Neural progenitor cell (in vitro differentiated cells): ENCODE data around the gene SYNJ2. TPM values are rescaled to one million over a fixed set of nuclear protein-coding genes. Genes with fewer than 3 reads are reported as not detected.

Source experiments
- DNase-seq: peaks from one replicate; pipeline ENCODE4 v3.0.0-alpha.2; 2016; ENCODE audit warnings: low spot score
- H2AFZ ChIP-seq: fragments of 200-600 bp; sonication (generic); replicated peaks from 2 replicates; pipeline ENCODE4 v1.6.1; 2016; ENCODE audit warnings: antibody characterized with exemption
- H3F3A ChIP-seq: fragments of 200-600 bp; sonication (generic); 2 replicates; pipeline ENCODE4 v1.6.1; 2016; ENCODE audit warnings: antibody characterized with exemption, low read depth
- H3K27ac ChIP-seq: fragments of 200-600 bp; sonication (generic); 2 replicates; pipeline ENCODE4 v1.5.1; 2016; ENCODE audit warnings: mild to moderate bottlenecking
- H3K27me3 ChIP-seq: fragments of 200-600 bp; sonication (generic); 2 replicates; pipeline ENCODE4 v1.6.1; 2016; ENCODE audit warnings: mild to moderate bottlenecking, moderate library complexity
- H3K36me3 ChIP-seq: fragments of 200-600 bp; sonication (generic); 2 replicates; pipeline ENCODE4 v1.5.1; 2016
- H3K4me1 ChIP-seq: fragments of 200-600 bp; sonication (generic); 2 replicates; pipeline ENCODE4 v1.6.1; 2016; ENCODE audit warnings: mixed run types
- H3K4me2 ChIP-seq: fragments of 200-600 bp; sonication (generic); 2 replicates; pipeline ENCODE4 v1.6.1; 2016
- H3K4me3 ChIP-seq: fragments of 200-600 bp; sonication (generic); 2 replicates; pipeline ENCODE4 v1.5.1; 2016
- H3K79me2 ChIP-seq: fragments of 200-600 bp; sonication (generic); 2 replicates; pipeline ENCODE4 v1.6.1; 2016; ENCODE audit warnings: low read depth
- H3K9ac ChIP-seq: fragments of 200-600 bp; sonication (generic); 2 replicates; pipeline ENCODE4 v1.6.1; 2016
- H3K9me3 ChIP-seq: fragments of 200-600 bp; sonication (generic); 2 replicates; pipeline ENCODE4 v1.5.1; 2016; ENCODE audit warnings: low read depth
- H4K20me1 ChIP-seq: fragments of 200-600 bp; sonication (generic); 2 replicates; pipeline ENCODE4 v1.6.1; 2016; ENCODE audit warnings: low read depth
- H3K27ac Mint-ChIP-seq: 3 replicates; pipeline ENCODE4 v1.8.0; 2021; ENCODE audit warnings: mixed read lengths
- H3K27me3 Mint-ChIP-seq: 2 replicates; pipeline ENCODE4 v1.8.0; 2022; ENCODE audit warnings: low read depth, mild to moderate bottlenecking, inconsistent platforms, moderate library complexity, mixed read lengths; ENCODE audit not compliant: insufficient read depth
- H3K36me3 Mint-ChIP-seq: 3 replicates; pipeline ENCODE4 v1.8.0; 2021; ENCODE audit warnings: mixed read lengths
- H3K4me1 Mint-ChIP-seq: 3 replicates; pipeline ENCODE4 v1.8.0; 2021; ENCODE audit warnings: mixed read lengths
- H3K4me3 Mint-ChIP-seq: 3 replicates; pipeline ENCODE4 v1.8.0; 2021; ENCODE audit warnings: mild to moderate bottlenecking, moderate library complexity, mixed read lengths
- H3K9me3 Mint-ChIP-seq: 3 replicates; pipeline ENCODE4 v1.8.0; 2020; ENCODE audit warnings: mixed read lengths
- EZH2 ChIP-seq: fragments of 200-600 bp; sonication (generic); IDR thresholded peaks from 2 replicates; pipeline ENCODE4 v1.6.1; 2017; ENCODE audit warnings: antibody characterized with exemption, mild to moderate bottlenecking, moderate library complexity
- EZH2phosphoT487 ChIP-seq: fragments of 200-600 bp; sonication (generic); IDR thresholded peaks from 2 replicates; pipeline ENCODE4 v1.6.1; 2017; ENCODE audit warnings: antibody characterized with exemption
- total RNA-seq: library from RNA; depleted of rRNA; stranded (reverse); fragments of >200 nt; gene quantifications from 2 replicates; pipeline ENCODE4 v1.2.3, GENCODE V29; 2015; ENCODE audit warnings: low replicate concordance
- TF ChIP-seq, protein P1 (sequence below): fragments of 200-600 bp; sonication (generic); IDR thresholded peaks from 2 replicates; pipeline ENCODE4 v1.5.1; 2017; ENCODE audit warnings: antibody characterized with exemption, mild to moderate bottlenecking

Gene SYNJ2
- total RNA-seq, 1 donor from 2014 or later: 4.8 TPM

DNA sequence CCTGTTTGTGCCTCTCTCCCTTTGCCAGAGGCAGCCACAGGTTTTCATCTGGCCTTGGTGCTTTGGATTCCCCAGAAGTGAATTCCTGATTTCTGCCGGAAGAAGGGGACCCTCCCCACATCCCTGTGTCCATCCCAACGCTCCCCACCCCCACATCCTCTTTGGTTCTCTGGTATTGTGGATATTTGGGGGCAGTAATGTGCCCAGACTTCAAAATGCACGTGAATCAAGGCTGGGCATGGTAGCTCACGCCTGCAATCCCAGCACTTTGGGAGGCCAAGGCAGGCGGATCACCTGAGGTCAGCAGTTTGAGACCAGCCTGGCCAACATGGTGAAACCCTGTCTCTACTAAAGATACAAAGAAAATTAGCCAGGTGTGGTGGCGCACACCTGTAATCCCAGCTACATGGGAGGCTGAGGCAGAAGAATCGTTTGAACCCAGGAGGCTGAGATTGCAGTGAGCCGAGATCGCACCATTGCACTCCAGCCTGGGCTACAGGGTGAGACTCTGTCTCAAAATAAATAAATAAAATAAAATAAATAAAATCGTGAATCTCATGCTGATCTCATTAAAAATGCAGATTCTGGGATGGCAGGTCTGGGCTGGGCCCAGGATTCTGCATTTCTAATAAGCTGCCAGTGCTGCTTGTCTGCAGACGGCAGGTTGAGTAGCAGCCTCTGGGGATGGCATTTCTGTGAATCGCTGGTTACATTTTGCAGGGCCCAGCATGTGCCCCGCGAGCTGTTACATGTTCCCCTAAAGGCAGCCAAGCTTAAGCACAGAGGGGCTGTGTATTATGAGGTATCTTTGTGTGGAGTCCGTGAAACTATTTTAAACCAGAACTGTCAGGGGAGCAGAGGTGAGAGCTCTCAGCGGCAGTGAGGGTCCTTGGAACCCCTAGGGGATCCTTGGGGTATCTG, 49.0 kb downstream of the SYNJ2 start:
- no peak for DNase-seq
- H3K4me2 ChIP-seq: no peak overlapping the region
- Mint-ChIP-seq H3K27ac (peak overlapping the region; percentile 22), H3K9me3 (peaks cover 3% of the 10 kb centered on the region), H3K27me3 (peaks cover 5% of the 10 kb centered on the region), H3K4me3 (no peak overlapping the region), H3K4me1 (peaks cover 40% of the 10 kb centered on the region), H3K36me3 (peaks cover 4% of the 10 kb centered on the region)
- no peak overlapping the region for H3K27ac ChIP-seq
- no peaks in the 10 kb centered on the region for H3K79me2 ChIP-seq
- no peak overlapping the region for H2AFZ ChIP-seq
- no peaks in the 10 kb centered on the region for H4K20me1 ChIP-seq
- no peaks in the 10 kb centered on the region for H3K9me3 ChIP-seq
- H3K4me1 ChIP-seq: peaks cover 6% of the 10 kb centered on the region
- no peaks in the 10 kb centered on the region for H3K36me3 ChIP-seq
- no peak overlapping the region for H3K9ac ChIP-seq
- TF ChIP-seq EZH2 (no peak), EZH2phosphoT487 (no peak)
- TF ChIP-seq, protein P1, sequence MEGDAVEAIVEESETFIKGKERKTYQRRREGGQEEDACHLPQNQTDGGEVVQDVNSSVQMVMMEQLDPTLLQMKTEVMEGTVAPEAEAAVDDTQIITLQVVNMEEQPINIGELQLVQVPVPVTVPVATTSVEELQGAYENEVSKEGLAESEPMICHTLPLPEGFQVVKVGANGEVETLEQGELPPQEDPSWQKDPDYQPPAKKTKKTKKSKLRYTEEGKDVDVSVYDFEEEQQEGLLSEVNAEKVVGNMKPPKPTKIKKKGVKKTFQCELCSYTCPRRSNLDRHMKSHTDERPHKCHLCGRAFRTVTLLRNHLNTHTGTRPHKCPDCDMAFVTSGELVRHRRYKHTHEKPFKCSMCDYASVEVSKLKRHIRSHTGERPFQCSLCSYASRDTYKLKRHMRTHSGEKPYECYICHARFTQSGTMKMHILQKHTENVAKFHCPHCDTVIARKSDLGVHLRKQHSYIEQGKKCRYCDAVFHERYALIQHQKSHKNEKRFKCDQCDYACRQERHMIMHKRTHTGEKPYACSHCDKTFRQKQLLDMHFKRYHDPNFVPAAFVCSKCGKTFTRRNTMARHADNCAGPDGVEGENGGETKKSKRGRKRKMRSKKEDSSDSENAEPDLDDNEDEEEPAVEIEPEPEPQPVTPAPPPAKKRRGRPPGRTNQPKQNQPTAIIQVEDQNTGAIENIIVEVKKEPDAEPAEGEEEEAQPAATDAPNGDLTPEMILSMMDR: no peak
- no peaks in the 10 kb centered on the region for H3K27me3 ChIP-seq
- no peak overlapping the region for H3K4me3 ChIP-seq
- no peaks in the 10 kb centered on the region for H3F3A ChIP-seq

DNA sequence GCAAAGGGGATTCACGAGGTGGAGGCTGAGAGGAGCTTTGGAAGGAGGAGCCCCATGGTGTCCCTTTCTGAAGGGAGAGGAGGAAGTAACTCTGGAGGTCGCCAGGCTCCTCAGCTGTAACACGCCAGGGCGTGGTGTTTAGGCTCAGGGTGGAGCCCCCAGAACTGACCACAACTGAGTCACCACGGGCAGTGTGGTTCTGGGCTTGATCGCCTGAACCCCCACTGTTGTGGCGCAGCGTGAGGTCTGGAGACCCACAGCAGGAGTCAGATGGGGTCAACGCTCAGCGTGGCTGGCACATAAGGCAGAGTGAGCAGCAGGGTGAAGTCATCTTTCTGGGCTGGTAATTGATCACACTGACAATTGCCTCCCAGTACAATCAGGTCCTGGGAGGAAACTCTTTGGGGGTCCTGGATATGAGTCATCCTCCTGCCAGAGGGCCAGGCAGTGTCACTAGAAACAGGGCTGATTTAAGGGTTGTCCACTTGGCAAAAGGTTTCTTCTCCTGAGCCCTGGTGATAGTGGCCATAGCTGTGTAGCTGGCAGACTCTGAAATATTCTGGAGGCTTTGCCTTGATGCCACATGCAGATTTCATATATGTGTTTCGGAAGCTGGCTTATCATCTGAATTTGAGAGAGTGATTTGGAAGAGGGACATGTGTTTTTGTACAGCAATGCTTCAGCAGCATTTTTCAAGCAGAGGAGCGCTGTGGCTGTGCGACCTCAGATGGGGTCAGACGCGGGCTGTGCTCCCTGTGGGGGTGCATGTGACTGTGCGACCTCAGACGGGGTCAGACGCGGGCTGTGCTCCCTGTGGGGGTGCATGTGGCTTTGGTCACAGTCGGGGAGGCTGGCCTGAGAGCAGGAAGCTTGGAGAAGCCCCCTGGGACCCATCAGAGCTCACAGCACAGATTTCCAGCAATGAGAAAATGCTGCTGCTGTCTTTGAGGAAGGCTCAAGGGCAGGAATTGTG, 50.0 kb downstream of the SYNJ2 start:
- Histone ChIP-seq H3K79me2 (no peaks in the 10 kb centered on the region), H3F3A (no peaks in the 10 kb centered on the region), H3K9me3 (no peaks in the 10 kb centered on the region), H3K27me3 (no peaks in the 10 kb centered on the region), H3K4me3 (no peak overlapping the region), H3K9ac (no peak overlapping the region), H4K20me1 (no peaks in the 10 kb centered on the region), H2AFZ (no peak overlapping the region), H3K36me3 (no peaks in the 10 kb centered on the region), H3K27ac (no peak overlapping the region), H3K4me1 (peaks cover 6% of the 10 kb centered on the region), H3K4me2 (no peak overlapping the region)
- Mint-ChIP-seq H3K27me3 (peaks cover 9% of the 10 kb centered on the region), H3K9me3 (peaks cover 3% of the 10 kb centered on the region), H3K4me1 (peaks cover 35% of the 10 kb centered on the region), H3K27ac (peak overlapping the region; percentile 77), H3K4me3 (peak overlapping the region; percentile 37), H3K36me3 (peaks cover 4% of the 10 kb centered on the region)
- TF ChIP-seq EZH2 (no peak), EZH2phosphoT487 (no peak)
- TF ChIP-seq, protein P1: no peak
- no peak for DNase-seq

DNA sequence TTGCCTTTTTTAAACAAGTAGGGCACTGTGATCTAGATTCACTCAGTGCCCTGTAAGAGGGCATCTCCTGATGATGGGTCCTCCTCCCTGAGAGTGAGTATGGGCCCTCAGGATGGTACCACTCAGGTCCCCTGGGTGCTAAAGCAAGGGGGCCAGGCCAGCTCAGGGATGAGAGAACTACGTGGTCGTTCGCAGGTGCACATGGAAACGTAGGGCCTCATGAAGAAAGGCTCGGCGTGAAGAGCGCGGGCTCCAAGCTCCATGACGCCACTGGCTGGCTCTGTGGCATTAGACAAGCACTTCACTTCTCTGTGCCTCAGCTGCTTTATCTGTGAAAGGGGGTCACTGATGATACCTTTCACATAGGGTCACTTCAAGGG, 50.7 kb downstream of the SYNJ2 start:
- Mint-ChIP-seq H3K4me1 (peaks cover 28% of the 10 kb centered on the region), H3K36me3 (peaks cover 4% of the 10 kb centered on the region), H3K27me3 (peaks cover 9% of the 10 kb centered on the region), H3K9me3 (peaks cover 3% of the 10 kb centered on the region), H3K27ac (no peak overlapping the region), H3K4me3 (no peak overlapping the region)
- TF ChIP-seq, protein P1: no peak
- TF ChIP-seq EZH2phosphoT487 (no peak), EZH2 (no peak)
- Histone ChIP-seq H3F3A (no peaks in the 10 kb centered on the region), H2AFZ (no peak overlapping the region), H3K9me3 (no peaks in the 10 kb centered on the region), H3K36me3 (no peaks in the 10 kb centered on the region), H3K4me2 (no peak overlapping the region), H3K9ac (no peak overlapping the region), H3K4me3 (no peak overlapping the region), H3K4me1 (peaks cover 6% of the 10 kb centered on the region), H3K27me3 (no peaks in the 10 kb centered on the region), H4K20me1 (no peaks in the 10 kb centered on the region), H3K79me2 (no peaks in the 10 kb centered on the region), H3K27ac (no peak overlapping the region)
- no peak for DNase-seq
